H1 (cell line): ENCODE results near the gene CDS2. TPM values are rescaled to one million over a fixed set of nuclear protein-coding genes. Genes with fewer than 3 reads are reported as not detected.

Experiments used
- CTCF ChIA-PET: fragments of 300-600 bp; sonication (Branson Sonifier 250); formaldehyde crosslinking; loops from one replicate; lab custom pipeline; 2021; ENCODE audit not compliant: partially characterized antibody; lab: Charles Lee
- POLR2A ChIA-PET: fragments of 300-600 bp; sonication (Branson Sonifier 250); formaldehyde crosslinking; loops from one replicate; lab custom pipeline; 2021; ENCODE audit warnings: inconsistent platforms; ENCODE audit not compliant: partially characterized antibody; lab: Charles Lee
- DNase-seq, 2 experiments: peaks; one replicate each; pipeline versions ENCODE4 v3.0.0 to v3.0.0-alpha.2; 2010 to 2022; ENCODE audit warnings: low spot score in 2 of 2, low read depth in 1 of 2, mixed read lengths in 1 of 2
- FAIRE-seq: peaks from 2 replicates; lab custom pipeline; 2011; peaks lifted over from hg19 to GRCh38; lab: Jason Lieb, UNC
- H2AFZ ChIP-seq: 2 replicates; pipeline ENCODE4 v1.8.1; 2012; ENCODE audit warnings: low read length, inconsistent platforms
- H2AK5ac ChIP-seq: 2 replicates; pipeline ENCODE4 v1.6.1; 2013; ENCODE audit warnings: low read depth, low read length
- H2BK120ac ChIP-seq: replicated peaks from 2 replicates; pipeline ENCODE3; 2013; ENCODE audit warnings: low read depth, low read length, inconsistent platforms
- H2BK12ac ChIP-seq: 2 replicates; pipeline ENCODE4 v1.6.1; 2013; ENCODE audit warnings: low read depth, low read length
- H2BK15ac ChIP-seq: 2 replicates; pipeline ENCODE4 v1.6.1; 2013; ENCODE audit warnings: low read length
- H2BK20ac ChIP-seq: 2 replicates; pipeline ENCODE4 v1.6.1; 2013; ENCODE audit warnings: low read length
- H2BK5ac ChIP-seq: 2 replicates; pipeline ENCODE4 v1.6.1; 2013; ENCODE audit warnings: low read depth, low read length
- H3K14ac ChIP-seq: 2 replicates; pipeline ENCODE4 v1.6.1; 2013; ENCODE audit warnings: inconsistent platforms; ENCODE audit not compliant: insufficient read length
- H3K18ac ChIP-seq: 2 replicates; pipeline ENCODE4 v1.6.1; 2013; ENCODE audit warnings: low read length; ENCODE audit errors: extremely low read depth
- H3K23ac ChIP-seq: 2 replicates; pipeline ENCODE4 v1.6.1; 2013; ENCODE audit warnings: inconsistent platforms; ENCODE audit not compliant: insufficient read length
- H3K23me2 ChIP-seq: 2 replicates; pipeline ENCODE4 v1.6.1; 2013; ENCODE audit warnings: low read depth, low read length
- H3K27ac ChIP-seq: 2 replicates; pipeline ENCODE4 v1.6.1; 2011; ENCODE audit warnings: low read depth, low read length, inconsistent platforms
- H3K27me3 ChIP-seq, 4 experiments: replicated peaks in 1 of 4; 1 replicate in 1 of 4; 2 replicates in 3 of 4; pipeline versions ENCODE4 v1.6.1 to v1.8.1; 2011 to 2013; ENCODE audit warnings: low read length in 3 of 4, mild to moderate bottlenecking in 3 of 4, inconsistent platforms in 2 of 4, mixed read lengths in 2 of 4, moderate library complexity in 1 of 4; ENCODE audit not compliant: control insufficient read depth in 3 of 4, insufficient read depth in 3 of 4; ENCODE audit errors: extremely low read depth in 1 of 4
- H3K36me3 ChIP-seq, 4 experiments: 2 replicates each; pipeline versions ENCODE4 v1.6.1 to v1.8.1; 2011 to 2013; ENCODE audit warnings: mild to moderate bottlenecking in 4 of 4, low read length in 3 of 4, moderate library complexity in 2 of 4, control low read depth in 1 of 4, inconsistent platforms in 1 of 4; ENCODE audit not compliant: insufficient read depth in 4 of 4, control insufficient read depth in 2 of 4
- H3K4ac ChIP-seq: replicated peaks from 2 replicates; pipeline ENCODE3; 2013; ENCODE audit warnings: low read length, low read depth, mixed read lengths, inconsistent platforms; ENCODE audit not compliant: insufficient read length
- H3K4me1 ChIP-seq, 4 experiments: replicated peaks in 1 of 4; 1 replicate in 1 of 4; 2 replicates in 3 of 4; pipeline versions ENCODE4 v1.6.1 to v1.8.1; 2011 to 2013; ENCODE audit warnings: low read length in 3 of 4, inconsistent platforms in 2 of 4, mixed read lengths in 1 of 4; ENCODE audit not compliant: insufficient read depth in 4 of 4, control insufficient read depth in 3 of 4
- H3K4me2 ChIP-seq, 2 experiments: 2 replicates each; pipeline versions ENCODE4 v1.6.1 to v1.8.1; 2011 to 2013; ENCODE audit warnings: low read depth in 2 of 2, low read length in 2 of 2, control low read depth in 1 of 2, inconsistent platforms in 1 of 2, mild to moderate bottlenecking in 1 of 2; ENCODE audit not compliant: insufficient read depth in 1 of 2
- H3K4me3 ChIP-seq, 4 experiments: fragments of 200-600, 300-600 bp in 1 of 4; sonication (generic), shearing (Covaris generic), sonication (Bioruptor Twin) in 1 of 4; 2 replicates each; pipeline versions ENCODE4 v1.5.1 to v1.8.1; 2011 to 2016; ENCODE audit warnings: low read length in 4 of 4, low read depth in 3 of 4, control low read depth in 2 of 4, inconsistent platforms in 2 of 4, mild to moderate bottlenecking in 2 of 4, mixed read lengths in 1 of 4, moderate library complexity in 1 of 4; ENCODE audit not compliant: insufficient read depth in 2 of 4; ENCODE audit errors: extremely low read depth in 1 of 4
- H3K56ac ChIP-seq: replicated peaks from 2 replicates; pipeline ENCODE3; 2013; ENCODE audit warnings: low read depth, mild to moderate bottlenecking, mixed read lengths, low read length, inconsistent platforms; ENCODE audit not compliant: insufficient read length
- H3K79me1 ChIP-seq: 2 replicates; pipeline ENCODE4 v1.6.1; 2013; ENCODE audit warnings: low read depth, low read length, control low read depth
- H3K79me2 ChIP-seq, 2 experiments: 2 replicates each; pipeline versions ENCODE4 v1.6.1 to v1.8.1; 2012 to 2013; ENCODE audit warnings: low read length in 2 of 2, mild to moderate bottlenecking in 2 of 2, inconsistent platforms in 1 of 2; ENCODE audit not compliant: insufficient read depth in 2 of 2, control insufficient read depth in 1 of 2
- H3K9ac ChIP-seq, 4 experiments: replicated peaks in 1 of 4; 1 replicate in 1 of 4; 2 replicates in 3 of 4; pipeline versions ENCODE4 v1.6.1 to v1.8.1; 2011 to 2013; ENCODE audit warnings: low read depth in 3 of 4, low read length in 3 of 4, control low read depth in 2 of 4, mild to moderate bottlenecking in 2 of 4, moderate library complexity in 2 of 4, inconsistent platforms in 1 of 4; ENCODE audit errors: extremely low read depth in 1 of 4
- H3K9me3 ChIP-seq, 2 experiments: 2 replicates each; pipeline versions ENCODE4 v1.6.1 to v1.8.1; 2012 to 2013; ENCODE audit warnings: mild to moderate bottlenecking in 2 of 2, moderate library complexity in 2 of 2, control low read depth in 1 of 2, inconsistent platforms in 1 of 2, low read depth in 1 of 2, low read length in 1 of 2, mixed read lengths in 1 of 2; ENCODE audit not compliant: insufficient read depth in 2 of 2
- H4K20me1 ChIP-seq, 2 experiments: replicated peaks in 1 of 2; 2 replicates each; pipeline versions ENCODE3 to v1.8.1; 2011 to 2013; ENCODE audit warnings: inconsistent platforms in 2 of 2, low read length in 2 of 2, mild to moderate bottlenecking in 1 of 2; ENCODE audit not compliant: insufficient read depth in 2 of 2, control insufficient read depth in 1 of 2
- H4K5ac ChIP-seq: 2 replicates; pipeline ENCODE4 v1.6.1; 2013; ENCODE audit warnings: low read length, low read depth, mixed read lengths, inconsistent platforms; ENCODE audit not compliant: insufficient read length
- H4K8ac ChIP-seq: 2 replicates; pipeline ENCODE4 v1.8.0; 2013; ENCODE audit warnings: mild to moderate bottlenecking, moderate library complexity, low read length, inconsistent platforms; ENCODE audit not compliant: insufficient read depth; ENCODE audit errors: extremely low read depth
- H4K91ac ChIP-seq: replicated peaks from 2 replicates; pipeline ENCODE3; 2013; ENCODE audit warnings: low read length, mixed read lengths, inconsistent platforms; ENCODE audit not compliant: insufficient read length
- ATF3 ChIP-seq: IDR thresholded peaks from 2 replicates; pipeline ENCODE4 v1.6.1; 2011; ENCODE audit warnings: low read depth, mild to moderate bottlenecking, low read length; ENCODE audit not compliant: insufficient read depth
- RFX5 ChIP-seq: IDR thresholded peaks from 2 replicates; pipeline ENCODE4 v1.6.1; 2011; ENCODE audit warnings: low read depth, low read length, improper control_type of control experiment, borderline replicate concordance
- SIN3A ChIP-seq, 2 experiments: IDR thresholded peaks in 1 of 2; conservative IDR thresholded peaks in 1 of 2; 2 replicates each; pipeline ENCODE4 v1.6.1; 2011 to 2012; ENCODE audit warnings: low read length in 2 of 2, improper control_type of control experiment in 1 of 2, low read depth in 1 of 2, mild to moderate bottlenecking in 1 of 2
- polyA plus RNA-seq, 7 experiments: library from polyadenylated mRNA; depleted of rRNA in 3 of 7; stranded (reverse) in 5 of 7; unstranded in 2 of 7; fragments of >200 nt in 5 of 7; fragments of 200-250 nt in 2 of 7; gene quantifications; 1 replicate in 5 of 7; 2 replicates in 1 of 7; 4 replicates in 1 of 7; pipeline versions ENCODE4 v1.2.1 to v1.2.3, GENCODE V29; 2011 to 2013; ENCODE audit warnings: missing spikeins in 2 of 7, mixed read lengths in 2 of 7
- total RNA-seq: library from RNA; stranded (reverse); fragmentation: NEBNext Ultra II Directional; extraction: Animal tissue kit (Norgen Biotek cat#: 25700); gene quantifications from 2 replicates; pipeline ENCODE4 v1.2.1, GENCODE V29; 2021

The CDS2 gene
- total and polyA plus RNA-seq, 2 of the 8 experiments (the other 6 are each of a cell fraction or from before 2014, with no cell fraction given) = 54.0 to 56.2 TPM

- Histone ChIP-seq H4K20me1 (peaks cover 0 to 4% of the 10 kb centered on the region in 2 experiments), H2BK120ac (no peak overlapping the region), H3K9ac (no peak overlapping the region), H3K23me2 (no peaks in the 10 kb centered on the region; the same call in 1 of the 2 replicates), H3K9me3 (no peaks in the 10 kb centered on the region), H3K27ac (no peak overlapping the region), H2BK15ac (no peak overlapping the region), H3K56ac (no peak overlapping the region), H3K18ac (no peak overlapping the region)
- TF ChIP-seq ATF3 (no peak), RFX5 (no peak), SIN3A (conservative IDR thresholded peaks at IDR 0.05 in 1 of 2, IDR thresholded peaks at IDR 0.05 in 1 of 2; ENCODE audit: low read depth in 1 of 2, low read length in 2 of 2) (no peak)
- TF ChIP-seq, all 59 proteins: peak for 0
- Histone ChIP-seq H3K23ac (no peak overlapping the region), H3K79me2 (no peaks in the 10 kb centered on the region), H2BK20ac (no peak overlapping the region), H3K4me1 (peaks cover 0 to 2% (median 0%) of the 10 kb centered on the region in 4 experiments; a peak in 1 of 7 replicates), H2BK12ac (no peak overlapping the region), H2AK5ac (no peak overlapping the region), H3K4me3 (no peak overlapping the region), H3K79me1 (no peaks in the 10 kb centered on the region; the same call in 1 of the 2 replicates), H2BK5ac (no peak overlapping the region), H3K14ac (no peak overlapping the region), H3K27me3 (no peaks in the 10 kb centered on the region), H3K36me3 (no peaks in the 10 kb centered on the region; a peak in 1 of 8 replicates), H4K8ac (no peak overlapping the region), H4K5ac (no peak overlapping the region), H3K4me2 (no peak overlapping the region), H2AFZ (no peak overlapping the region), H3K4ac (no peak overlapping the region), H4K91ac (no peak overlapping the region)
- ChIA-PET POLR2A (no interaction called here), CTCF (interaction anchor here (0.7 to 13.1 kb wide), 5 partner anchors 12 to 243 kb away, joined by 3 to 242 read pairs (median 4); no protein-coding TSS in a partner anchor)
- no peak for DNase-seq
- FAIRE-seq = no peak
Observed at GRCh38 chr20:5207138-5207537, 80.3 kb downstream of the CDS2 start.
